CD4-positive, alpha-beta T cell treated with Interleukin-17A for 4 hours (primary cell): ENCODE measurements around the gene GGCT.

ENCODE experiments used
- DNase-seq: peaks from one replicate; pipeline ENCODE4 v3.0.0-alpha.2; 2020; ENCODE audit warnings: mixed read lengths

Gene GGCT

DNA sequence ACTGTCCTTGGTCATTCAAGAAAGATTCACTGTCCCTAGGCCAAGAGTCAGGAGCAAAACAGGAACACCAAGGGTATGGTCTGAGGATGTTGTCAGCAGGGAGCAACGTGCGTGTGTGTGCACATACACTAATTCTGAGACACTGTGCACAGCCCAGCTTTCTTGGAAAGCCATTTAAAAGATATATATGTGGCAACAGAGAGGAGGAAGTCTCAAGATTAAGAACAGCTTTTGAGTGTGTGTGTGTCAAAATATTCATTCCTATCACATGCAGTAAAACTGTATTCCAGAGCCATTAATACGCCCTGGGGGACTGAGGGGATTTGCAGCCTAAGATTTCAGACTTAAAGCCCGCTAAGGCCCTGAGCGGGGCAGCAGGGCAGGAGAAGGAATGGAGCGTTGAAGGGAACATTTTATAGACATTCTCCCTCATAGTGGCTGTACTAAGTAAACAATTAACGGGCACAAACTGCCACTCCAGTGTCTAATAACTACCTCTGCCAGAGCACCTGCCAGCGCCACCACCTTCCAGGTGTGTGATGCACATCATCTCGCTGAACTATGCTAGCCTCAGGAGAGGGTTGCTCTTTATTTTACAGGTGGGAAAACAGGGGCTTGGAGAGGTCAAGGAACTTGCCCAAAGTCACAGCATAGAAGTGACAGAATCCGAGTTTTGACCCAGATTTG, 28.0 kb downstream of the GGCT start:
- no peak for DNase-seq

DNA sequence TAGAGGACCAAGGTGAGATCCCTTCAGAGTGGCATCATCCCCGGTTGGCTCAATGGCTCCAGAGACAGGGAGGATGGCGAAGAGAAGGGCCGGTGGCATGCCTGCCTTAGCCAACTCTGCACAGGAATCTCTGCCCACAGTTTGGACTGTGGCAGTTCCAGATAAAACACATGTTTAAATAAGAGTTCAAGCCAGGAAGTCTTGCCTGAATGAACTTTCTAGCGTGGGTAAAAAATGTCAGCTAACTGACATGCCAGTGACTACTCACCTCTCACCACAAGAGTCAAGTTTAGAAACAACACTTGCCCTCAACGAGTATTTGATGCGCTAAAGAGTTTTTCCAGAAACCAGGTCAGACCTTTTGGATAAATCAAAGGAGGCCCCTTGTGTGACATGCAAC, 29.0 kb downstream of the GGCT start:
- no peak for DNase-seq

DNA sequence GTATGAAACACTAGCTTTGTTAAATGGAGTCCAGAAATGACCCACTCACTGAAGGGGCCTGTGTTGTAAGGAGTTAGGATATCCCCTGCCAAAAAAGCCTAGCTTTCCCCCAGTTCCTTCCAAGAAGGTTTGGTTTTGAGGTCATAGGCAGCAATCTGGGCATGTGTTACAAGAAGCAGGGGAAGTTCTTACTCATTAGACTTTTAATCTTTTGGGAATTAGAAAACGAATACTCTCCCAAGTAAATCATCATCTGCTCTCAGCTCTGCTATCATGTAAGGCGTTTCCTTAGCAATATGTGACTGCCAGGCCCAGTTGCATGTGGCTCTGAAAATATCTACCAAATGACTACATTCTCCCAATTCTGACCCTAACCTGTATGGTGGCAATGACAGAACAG, 29.7 kb downstream of the GGCT start:
- no peak for DNase-seq

DNA sequence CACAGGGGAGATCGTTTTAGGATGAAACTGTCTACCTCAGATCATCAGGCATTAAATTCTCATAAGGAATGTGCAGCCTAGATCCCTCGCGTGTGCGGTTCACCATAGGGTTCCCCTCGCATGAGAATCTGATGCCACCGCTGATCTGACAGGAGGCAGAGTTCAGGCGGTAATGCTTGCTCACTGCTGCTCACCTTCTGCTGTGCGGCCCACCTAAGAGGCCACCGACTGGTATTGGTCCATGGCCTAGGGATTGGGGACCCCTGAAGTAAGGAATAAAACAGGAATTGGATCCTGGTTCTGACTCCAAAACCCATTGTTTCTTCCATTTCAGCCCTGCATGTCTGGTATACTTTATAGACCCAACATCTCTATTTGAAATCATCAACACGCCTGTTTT, 30.1 kb downstream of the GGCT start:
- DNase-seq, result no peak

DNA sequence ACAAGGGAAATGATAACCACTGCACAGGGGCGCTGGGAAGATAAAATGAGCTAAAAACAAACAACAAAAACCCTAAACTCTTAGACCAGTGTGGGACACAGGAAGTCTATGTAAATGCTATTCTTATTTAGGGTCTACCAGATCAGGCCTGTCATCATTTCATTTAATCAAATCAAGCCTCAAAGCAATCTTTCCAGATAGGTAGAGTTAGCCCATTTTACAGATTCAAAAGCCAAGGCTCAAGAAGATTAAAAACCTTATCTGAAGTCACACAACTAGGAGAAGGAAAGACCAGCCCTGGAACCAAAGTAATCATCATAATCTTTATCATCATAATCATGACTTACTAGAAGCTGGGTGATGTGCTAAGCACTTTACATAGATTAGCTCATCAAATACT, 30.7 kb downstream of the GGCT start:
- no peak for DNase-seq

DNA sequence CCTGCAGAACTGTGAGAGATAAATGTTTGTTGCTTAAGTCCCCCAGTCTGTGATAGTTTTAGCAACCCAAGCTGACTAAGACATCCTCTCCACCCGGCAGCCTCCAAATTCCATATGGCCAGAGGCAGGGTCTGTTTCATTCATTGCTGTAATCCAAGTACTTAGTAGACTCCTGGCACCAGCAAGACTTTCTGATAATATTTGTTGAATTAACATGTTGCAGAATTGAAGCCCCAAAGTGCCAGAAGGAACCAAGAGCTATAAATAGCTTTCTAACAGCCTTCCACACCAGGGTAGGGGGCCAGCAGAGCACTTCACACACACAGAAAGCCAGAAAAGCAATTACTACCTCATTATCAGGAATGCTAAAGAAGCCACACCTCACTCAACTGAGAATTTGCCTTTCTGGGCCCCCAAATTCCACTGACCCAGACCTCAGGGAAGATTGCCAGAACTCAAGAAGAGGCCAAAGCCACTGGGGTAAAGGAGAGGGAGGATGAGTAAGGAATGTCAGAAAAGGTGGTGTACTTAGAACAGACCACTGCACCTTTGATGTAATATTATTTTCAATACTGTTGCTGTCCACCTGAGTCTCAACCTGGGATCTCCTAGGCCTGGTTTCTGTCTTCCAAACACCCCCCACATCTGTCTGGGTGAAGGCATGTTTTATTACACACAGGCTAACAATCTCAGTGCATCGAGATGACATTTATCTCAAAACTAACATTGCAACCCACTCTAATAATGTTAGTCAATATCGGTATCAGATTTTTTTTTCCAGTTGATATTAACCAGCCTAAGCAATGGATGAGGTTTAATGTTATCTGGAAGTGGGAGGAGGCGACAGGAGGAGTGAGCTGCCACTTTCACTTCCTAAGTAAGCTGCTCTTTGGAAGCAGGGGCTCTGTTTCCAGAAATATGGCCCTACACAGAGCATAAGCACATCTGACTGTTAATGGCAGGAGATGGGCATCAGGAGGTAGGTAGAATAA, 31.5 kb downstream of the GGCT start:
- DNase-seq, result no peak

DNA sequence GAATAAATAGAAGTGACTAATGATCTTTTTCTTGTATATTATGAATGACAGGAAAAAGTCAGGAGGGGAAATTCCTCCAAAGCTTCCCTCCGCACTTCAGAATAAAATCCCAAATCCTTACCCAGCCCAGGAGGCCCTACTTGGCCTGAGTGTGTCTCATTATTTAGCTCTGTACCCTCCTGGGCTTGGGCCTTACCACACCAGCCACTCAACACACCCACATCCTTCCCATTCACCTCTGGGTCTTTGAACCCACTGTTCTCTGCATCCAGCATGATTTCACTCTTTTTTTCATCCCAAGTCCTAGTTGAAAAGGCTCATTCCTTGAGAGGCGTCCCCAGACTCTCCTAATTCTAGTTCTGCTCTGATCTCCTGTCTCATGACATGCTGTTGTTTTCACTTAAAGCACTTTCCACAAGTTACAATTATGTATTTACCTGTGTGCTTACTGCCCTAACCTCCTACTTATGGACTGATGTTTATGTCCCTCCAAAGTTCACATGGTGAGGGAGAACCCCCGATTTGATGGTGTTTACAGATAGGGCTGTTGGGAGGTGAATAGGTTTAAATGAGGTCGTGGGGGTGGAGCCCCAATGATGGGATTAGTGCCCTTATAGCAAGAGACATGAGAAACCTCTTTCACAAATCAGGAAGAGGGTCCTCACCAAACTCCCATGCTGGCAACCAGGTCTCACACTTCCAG, 32.4 kb downstream of the GGCT start:
- DNase-seq, result no peak

DNA sequence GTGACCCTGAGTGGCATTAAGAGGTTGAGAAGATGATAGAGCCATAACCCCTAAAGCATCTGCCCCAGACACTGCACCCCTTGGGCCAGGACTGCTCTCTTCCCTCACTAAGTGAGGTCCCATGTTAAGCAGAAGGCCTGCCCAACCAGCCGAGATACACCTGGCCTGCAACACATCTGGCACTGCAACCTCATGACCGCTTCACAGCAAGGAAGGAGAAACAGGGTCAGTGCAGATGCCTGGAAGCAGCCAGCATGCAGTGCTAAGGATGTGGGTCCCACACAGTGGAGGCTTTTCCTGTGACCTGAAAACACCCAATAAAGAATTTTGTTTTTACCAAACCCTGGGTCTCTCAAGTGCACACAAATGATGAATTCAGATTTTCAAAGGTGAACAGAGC, 33.4 kb downstream of the GGCT start:
- DNase-seq, result no peak

DNA sequence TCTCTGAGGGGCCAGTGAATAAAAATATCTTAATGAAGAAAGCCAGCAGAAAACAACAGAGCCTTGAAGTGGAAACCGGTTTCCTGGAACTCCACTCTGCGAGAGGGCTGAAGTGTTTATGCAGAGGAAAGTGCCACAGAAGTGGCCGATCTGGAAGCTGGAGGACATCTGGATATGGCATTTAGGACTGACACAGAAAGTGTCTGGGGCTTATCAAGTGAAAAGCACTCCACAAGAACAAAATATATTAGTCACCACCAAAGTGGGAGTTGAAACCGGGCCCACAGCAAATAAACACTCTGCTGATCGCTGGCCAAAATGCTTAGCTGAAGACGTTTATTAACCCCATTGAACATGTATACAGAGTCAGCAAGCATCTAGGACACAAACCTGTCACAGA, 33.9 kb downstream of the GGCT start:
- DNase-seq, result no peak

DNA sequence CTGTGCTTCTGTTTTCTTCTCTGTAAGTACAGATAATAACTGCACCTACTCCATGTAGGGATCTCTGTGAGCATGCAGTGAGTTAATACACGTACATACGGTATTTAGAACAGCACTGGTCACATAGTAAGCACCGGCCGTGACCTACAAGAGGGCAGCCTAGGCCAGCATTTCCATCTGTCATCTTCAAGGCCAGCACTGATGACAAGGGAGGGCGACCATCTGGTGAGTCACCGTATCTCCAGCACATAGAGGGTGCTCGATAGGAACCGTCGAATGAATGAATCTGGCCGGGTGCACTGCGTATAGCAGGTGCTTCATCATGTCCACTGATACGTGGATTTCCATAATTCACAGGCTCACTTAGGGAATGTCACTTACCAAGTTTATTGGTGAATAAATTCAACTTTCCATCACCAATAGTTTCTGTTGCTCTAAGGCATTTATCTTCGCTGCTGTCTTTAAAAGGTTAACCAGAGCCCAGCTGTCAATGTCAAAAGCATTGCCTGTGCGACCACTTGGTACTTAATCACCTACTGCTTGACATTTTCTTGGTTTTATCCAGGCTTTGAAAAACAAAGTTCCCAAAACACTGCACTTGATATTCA, 34.4 kb downstream of the GGCT start:
- DNase-seq, result no peak

DNA sequence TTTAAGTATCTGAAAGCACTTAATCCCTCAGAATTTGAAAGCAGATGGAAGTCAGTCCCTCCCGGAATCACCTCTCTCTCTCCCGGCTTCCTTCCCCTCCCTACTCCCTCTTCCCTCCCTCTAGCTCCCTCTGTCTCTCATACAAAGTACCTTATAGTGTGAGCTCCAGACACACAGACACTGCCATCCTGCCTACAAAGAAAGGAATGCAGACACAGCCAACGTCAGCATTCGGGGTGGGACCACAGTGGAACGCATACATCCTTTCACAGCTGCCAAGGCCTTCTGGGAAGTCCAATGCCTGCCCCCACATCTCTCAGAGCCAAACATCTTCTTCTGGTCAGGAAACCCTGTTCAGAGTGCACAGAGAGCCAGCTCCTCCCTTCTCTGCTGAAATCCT, 35.3 kb downstream of the GGCT start:
- no peak for DNase-seq

DNA sequence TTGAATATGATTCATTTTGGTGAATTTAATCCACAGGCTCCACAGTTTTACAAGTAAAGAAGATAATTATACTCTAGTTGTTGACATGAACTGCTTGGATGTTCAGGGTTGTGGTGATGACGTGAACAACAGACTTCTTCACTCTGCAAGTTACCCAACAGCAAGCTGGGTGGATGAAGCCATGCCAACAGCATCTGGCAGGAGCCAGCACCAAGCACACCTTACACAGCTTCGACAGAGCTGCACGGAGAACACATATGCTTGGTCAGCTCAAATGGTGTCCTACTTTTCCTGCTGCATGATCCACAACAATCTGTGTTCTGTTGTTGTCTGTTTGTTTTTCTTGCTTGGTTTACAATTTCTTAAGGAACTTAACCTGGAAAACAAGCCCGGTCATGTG, 35.8 kb downstream of the GGCT start:
- DNase-seq, result no peak

DNA sequence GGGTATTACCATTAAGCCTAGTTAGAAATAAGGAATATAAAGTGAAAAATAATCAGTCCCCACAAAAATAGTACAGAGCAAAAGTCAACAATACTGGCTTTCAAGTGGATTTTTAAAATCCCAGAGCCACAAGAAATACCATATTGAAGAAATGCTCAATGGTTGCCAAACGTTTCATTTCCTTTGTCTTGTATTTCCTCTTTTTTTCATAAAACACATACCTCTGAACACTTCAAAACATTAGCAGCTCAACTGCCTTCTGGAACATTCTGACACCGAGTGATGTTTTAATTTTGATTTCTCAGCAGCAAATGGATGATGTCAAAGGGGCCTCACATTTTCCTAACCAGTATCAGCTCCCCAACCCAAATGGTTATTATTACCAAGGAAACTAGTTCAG, 36.6 kb downstream of the GGCT start:
- DNase-seq, result no peak

DNA sequence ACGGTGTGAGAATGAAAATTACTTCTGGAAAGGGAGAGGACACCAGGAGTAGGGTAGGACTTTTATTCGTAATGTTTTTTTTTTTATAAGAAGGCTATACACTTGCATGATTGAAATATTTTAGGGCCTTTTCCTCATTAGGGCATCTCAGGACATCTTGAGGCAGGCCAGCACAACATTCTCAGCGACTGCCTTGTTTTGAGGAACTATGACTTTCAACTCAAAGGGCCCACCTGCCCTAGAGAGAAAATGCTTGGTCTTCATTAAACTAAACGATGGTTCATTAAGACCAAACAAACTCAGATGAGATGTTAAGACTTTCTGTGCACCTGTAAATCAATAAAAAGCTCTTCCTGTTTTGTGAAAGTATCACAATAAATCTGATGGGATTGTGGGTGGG, 37.4 kb downstream of the GGCT start:
- DNase-seq, result no peak

DNA sequence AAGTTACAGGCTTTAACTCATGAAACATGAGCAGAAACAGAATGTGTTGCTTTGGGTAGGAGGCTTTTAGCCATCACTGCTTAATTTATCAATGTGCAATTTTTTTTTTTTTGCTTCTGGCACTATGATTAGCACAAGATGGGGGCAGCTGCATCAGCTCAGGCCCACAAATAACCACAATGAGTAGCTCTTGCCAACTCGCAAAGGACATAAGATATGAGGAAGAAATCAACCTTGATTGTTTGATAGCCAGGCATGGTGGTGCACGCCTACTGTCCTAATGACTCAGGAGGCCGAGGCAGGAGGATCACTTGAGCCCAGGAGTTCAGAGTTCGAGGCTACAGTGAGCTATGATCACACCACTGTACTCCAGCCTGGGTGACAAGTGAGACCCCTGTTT, 38.4 kb downstream of the GGCT start:
- DNase-seq, result no peak

DNA sequence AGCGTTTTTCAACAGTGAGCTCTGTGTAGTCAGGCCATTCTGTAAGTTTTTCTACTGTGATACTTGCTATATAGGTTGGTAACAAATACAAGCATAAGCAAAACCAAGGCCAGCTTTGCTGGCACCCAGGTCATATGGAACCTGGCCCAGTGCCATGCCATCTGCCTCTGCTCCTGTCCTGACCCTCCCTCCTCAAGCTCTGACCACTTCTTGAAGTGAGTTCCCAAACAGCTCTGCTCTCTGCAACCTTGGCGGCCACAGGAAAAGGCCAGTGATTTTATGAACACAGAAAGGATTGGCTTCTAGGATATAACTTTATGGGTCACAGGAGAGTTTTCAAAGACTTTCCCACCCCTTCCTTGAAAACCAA, 38.8 kb downstream of the GGCT start:
- DNase-seq, result no peak

DNA sequence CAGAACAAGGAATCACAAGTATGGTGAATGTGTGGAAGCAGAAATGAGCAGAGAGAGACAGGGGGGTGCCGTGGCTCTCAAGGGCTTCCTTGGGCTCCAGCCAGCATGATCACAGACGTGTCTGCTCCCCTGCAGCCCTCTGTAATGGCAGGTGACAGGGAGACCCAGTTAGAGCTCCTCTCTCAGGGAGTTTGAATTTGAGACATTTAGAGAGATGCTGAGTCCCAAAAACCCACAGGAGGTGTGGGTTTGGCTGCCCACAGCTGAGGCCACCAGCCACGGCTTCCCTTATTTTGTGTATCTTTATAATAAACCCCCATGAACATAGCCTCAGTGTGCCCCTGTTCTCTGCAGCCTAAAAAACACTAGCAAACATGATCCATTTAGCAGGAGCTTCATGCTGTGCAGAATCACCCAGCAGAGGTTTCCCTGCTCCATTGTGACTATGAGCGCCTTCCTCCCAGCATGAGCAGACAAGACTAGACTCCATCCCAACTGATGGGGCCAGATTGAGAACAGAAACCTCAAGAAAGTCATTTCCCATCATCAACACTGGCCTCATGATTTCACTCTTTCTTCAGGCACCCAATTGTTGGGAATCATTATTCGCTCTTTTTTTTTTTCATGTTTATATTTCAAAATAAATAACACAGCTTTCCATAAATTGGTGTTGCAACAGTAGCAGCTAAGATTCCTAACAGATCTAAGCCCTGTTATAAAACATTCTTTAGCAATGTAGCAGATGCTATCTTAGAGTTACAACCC, 39.4 kb downstream of the GGCT start:
- DNase-seq, result no peak

DNA sequence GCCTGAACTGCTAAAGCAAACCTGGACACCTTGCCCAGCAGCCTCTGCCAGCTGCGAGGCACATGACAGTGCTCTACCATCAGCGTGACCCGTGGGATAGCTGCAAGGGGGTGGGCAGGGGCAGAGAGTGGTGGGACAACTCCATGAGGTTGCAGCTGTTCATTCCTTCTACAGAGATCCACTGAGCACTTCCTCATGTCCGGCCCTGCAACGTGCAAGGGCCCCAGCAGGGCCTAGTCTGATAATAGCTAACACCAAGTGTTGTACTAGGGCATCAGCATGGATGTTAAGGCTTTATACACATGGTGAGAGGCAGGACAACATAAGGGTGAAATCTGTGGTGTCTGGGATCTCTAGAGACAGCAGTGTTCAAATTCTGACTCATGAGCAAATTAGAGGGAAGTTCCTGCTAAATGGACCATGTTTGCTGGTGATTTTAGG, 40.4 kb downstream of the GGCT start:
- DNase-seq, result no peak

DNA sequence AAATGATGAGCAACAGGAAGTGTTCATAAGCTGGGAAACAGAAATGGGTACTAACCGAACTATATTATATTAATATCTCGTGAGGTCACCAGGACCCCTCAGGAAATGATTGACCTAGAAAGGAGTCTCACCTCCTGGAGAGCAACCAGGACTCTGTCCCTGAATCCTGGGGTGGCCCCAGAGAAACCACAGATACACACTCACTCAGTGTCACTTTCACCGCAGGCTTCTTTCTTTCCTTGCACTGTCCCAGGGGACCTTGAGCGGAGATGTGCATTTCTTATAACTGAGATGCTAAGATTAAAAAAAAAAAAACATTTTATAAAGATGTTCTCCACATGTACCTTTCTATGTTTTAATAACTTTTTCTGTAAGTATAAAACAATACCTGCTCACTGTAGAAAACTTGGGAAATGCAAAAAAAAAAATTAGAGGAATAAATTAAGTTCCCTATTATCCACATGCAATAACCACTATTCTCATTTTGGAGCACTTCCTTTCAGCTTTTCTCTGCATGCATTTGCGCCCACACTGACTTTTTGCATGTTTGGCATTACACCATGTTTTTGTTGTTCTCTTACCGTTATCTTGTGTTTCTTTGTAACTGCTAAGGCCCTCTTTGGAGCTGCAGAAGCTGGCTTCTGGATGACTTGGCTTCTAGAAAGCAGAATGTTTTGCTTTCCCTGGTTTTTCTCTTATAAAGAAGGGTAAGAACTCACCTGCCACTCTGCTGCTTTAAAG, 41.1 kb downstream of the GGCT start:
- no peak for DNase-seq

DNA sequence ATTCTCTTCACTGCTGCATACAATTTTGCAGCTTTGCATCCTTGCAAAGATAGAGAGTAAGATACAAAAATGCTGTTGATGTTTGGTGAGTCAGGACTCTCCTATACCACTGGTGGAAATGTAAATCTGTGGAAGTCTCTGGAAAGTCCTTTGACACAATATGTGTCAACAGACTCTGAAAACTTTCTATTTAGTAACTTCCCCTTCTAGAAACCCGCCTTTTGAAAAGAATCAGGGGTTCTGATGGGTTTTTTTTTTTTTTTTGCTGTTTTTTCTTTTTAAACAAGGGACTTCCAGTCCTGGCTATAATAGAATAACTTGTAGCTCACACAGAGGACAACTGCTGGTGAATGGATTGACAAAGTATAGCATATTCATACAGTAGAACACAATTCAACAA, 42.5 kb downstream of the GGCT start:
- no peak for DNase-seq

DNA sequence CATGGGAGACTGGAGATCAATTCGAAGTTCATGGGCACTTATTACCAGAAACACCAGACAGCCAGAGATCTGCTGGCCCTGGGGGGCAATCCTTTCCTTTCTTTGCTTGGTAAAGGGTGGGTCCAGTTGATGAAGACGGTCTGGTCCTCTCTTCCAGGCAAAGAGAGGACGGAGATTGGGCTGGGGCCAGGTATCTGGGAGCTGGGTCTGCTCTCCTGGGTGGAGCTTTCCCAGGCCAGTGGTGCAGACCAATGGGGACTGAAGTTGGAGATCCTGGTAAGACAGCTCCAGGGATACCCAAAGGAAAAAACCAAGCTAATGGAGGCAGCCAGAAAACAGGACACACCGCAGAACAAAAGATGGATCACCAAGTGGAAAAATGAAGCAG, 44.4 kb downstream of the GGCT start:
- no peak for DNase-seq
